Gastrocnemius medialis (tissue), 4 donors: ENCODE data around the gene ZBP1.

Experiments used
- POLR2A ChIP-seq, 2 donors: fragments of 450-650 bp; IDR thresholded peaks; one replicate each; pipeline ENCODE4 v1.6.1; 2017; ENCODE audit warnings: antibody characterized with exemption in 2 of 2, mild to moderate bottlenecking in 2 of 2, moderate library complexity in 2 of 2
- TF ChIP-seq, protein P1 (sequence below), 5 experiments: fragments of 450-650 bp in 3 of 5; fragments of 200-600 bp in 2 of 5; sonication (generic) in 2 of 5; IDR thresholded peaks in 4 of 5; conservative IDR thresholded peaks in 1 of 5; 1 replicate in 4 of 5; 2 replicates in 1 of 5; pipeline ENCODE4 v1.5.1; 2016 to 2019; ENCODE audit warnings: antibody characterized with exemption in 5 of 5, mild to moderate bottlenecking in 3 of 5, moderate library complexity in 3 of 5

DNA sequence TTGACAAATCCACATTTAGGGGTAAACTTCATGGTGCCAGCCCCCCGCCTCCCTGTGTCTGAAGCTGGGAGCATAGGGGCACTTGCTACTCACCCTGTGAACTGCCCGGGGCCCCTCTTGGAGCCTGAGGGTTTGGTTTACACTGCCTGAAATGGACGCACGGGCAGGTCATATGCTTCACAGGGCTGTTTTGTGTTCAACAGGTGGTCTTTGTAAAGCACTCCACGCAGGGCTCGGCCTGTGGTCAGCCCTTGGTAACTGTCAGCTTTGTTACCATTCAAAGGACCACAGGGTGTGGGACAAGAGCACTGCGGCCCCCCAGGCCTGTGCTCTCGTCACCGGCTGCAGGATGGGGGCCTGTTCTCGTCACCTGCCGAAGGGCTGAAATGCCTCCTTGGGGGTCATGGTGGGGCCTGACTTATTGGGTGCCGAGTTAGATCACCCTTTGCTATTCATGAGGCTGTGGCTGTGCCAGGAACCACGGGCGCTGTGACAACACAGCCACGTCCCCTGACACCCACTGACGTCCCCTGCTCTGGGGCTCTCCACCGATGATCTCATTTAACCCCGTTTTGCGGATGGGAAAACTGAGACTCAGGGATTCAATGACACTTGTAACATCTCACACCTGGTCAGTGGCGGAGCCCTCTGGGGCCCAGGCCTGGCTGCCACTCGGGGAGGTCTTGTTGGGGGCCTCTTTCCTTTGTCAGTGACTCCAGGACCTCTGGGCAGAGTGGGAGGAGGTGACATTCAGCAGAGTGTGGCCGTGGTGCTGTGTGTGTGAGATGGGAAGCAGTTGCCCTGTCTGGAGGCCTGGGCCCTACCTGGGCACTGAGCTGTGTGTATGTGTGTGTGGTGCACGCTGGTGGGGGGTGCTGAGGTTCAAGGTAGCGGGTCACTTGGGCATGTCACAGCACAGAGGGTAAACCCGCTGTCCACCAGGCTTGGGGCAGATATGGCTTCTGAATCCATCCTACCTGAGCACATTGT, 24.9 kb downstream of the ZBP1 start:
- TF ChIP-seq, protein P1, sequence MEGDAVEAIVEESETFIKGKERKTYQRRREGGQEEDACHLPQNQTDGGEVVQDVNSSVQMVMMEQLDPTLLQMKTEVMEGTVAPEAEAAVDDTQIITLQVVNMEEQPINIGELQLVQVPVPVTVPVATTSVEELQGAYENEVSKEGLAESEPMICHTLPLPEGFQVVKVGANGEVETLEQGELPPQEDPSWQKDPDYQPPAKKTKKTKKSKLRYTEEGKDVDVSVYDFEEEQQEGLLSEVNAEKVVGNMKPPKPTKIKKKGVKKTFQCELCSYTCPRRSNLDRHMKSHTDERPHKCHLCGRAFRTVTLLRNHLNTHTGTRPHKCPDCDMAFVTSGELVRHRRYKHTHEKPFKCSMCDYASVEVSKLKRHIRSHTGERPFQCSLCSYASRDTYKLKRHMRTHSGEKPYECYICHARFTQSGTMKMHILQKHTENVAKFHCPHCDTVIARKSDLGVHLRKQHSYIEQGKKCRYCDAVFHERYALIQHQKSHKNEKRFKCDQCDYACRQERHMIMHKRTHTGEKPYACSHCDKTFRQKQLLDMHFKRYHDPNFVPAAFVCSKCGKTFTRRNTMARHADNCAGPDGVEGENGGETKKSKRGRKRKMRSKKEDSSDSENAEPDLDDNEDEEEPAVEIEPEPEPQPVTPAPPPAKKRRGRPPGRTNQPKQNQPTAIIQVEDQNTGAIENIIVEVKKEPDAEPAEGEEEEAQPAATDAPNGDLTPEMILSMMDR (IDR thresholded peaks at IDR 0.05 in 4 of 5, conservative IDR thresholded peaks at IDR 0.05 in 1 of 5): no peak
- no peak for TF ChIP-seq POLR2A (IDR thresholded peaks at IDR 0.05)
